Measurements from ENCODE around the gene TMEM187.

The TMEM187 gene

GRCh38 chrX:153931151-153931550 is 41.4 kb upstream of the TMEM187 start:
- TF ChIP-seq, protein P1, sequence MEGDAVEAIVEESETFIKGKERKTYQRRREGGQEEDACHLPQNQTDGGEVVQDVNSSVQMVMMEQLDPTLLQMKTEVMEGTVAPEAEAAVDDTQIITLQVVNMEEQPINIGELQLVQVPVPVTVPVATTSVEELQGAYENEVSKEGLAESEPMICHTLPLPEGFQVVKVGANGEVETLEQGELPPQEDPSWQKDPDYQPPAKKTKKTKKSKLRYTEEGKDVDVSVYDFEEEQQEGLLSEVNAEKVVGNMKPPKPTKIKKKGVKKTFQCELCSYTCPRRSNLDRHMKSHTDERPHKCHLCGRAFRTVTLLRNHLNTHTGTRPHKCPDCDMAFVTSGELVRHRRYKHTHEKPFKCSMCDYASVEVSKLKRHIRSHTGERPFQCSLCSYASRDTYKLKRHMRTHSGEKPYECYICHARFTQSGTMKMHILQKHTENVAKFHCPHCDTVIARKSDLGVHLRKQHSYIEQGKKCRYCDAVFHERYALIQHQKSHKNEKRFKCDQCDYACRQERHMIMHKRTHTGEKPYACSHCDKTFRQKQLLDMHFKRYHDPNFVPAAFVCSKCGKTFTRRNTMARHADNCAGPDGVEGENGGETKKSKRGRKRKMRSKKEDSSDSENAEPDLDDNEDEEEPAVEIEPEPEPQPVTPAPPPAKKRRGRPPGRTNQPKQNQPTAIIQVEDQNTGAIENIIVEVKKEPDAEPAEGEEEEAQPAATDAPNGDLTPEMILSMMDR (IDR thresholded peaks at IDR 0.05): no peak
- TF ChIP-seq ZFX (IDR thresholded peaks at IDR 0.05; ENCODE audit: borderline replicate concordance): no peak
- no peak overlapping the region for H3K27ac ChIP-seq

GRCh38 chrX:153931748-153932147 is 40.8 kb upstream of the TMEM187 start:
- H3K27ac ChIP-seq: no peak overlapping the region
- no peak for TF ChIP-seq ZFX (IDR thresholded peaks at IDR 0.05; ENCODE audit: borderline replicate concordance)
- TF ChIP-seq, protein P1 (IDR thresholded peaks at IDR 0.05): no peak

GRCh38 chrX:153932220-153932915 is 40.2 kb upstream of the TMEM187 start:
- TF ChIP-seq, protein P1 (IDR thresholded peaks at IDR 0.05): no peak
- TF ChIP-seq ZFX (IDR thresholded peaks at IDR 0.05; ENCODE audit: borderline replicate concordance): no peak
- no peak overlapping the region for H3K27ac ChIP-seq

- TF ChIP-seq, protein P1 (IDR thresholded peaks at IDR 0.05): no peak
- no peak for TF ChIP-seq ZFX (IDR thresholded peaks at IDR 0.05; ENCODE audit: borderline replicate concordance)
- peak overlapping the region; percentile 72 for H3K27ac ChIP-seq
These were observed 38.8 kb upstream of the TMEM187 start for GRCh38 chrX:153933748-153934147.

DNA sequence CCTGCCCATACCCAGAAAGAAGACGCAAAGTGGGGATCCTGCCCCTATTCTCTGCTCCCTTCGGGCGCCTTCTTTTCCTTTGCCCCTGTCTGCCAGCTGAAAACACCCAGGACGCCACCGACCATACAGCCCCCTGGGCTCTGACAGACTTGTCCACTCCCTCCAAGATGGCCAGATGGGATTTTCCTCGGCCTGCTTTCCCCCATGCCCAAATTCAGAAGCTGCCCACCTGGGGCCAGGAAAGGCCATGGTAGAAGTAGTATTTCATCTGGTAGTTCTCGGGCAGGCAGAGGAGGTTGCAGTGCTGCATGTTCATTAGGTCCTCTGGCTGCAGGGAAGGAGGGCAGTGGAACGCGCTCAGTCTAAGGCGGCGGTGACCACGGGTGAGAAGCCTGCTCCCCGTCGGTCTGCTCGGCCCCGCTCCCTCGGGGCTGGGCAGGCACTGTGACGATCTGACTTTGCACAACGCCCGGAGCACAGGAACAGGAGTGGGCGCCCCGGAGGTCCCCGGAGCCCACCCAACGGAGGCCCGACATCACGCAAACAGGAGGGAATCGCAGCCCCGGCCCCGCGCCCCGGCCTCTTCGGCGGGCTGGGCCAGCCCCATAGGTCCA is 38.3 kb upstream of the TMEM187 start:
- H3K27ac ChIP-seq: peak overlapping the region; percentile 72
- TF ChIP-seq, protein P1 (IDR thresholded peaks at IDR 0.05): no peak
- no peak for TF ChIP-seq ZFX (IDR thresholded peaks at IDR 0.05; ENCODE audit: borderline replicate concordance)

- TF ChIP-seq, protein P1 (IDR thresholded peaks at IDR 0.05): no peak
- no peak for TF ChIP-seq ZFX (IDR thresholded peaks at IDR 0.05; ENCODE audit: borderline replicate concordance)
- peak within 1 kb of the TSS; percentile 72 for H3K27ac ChIP-seq
These were observed 37.7 kb upstream of the TMEM187 start, which contains the start of gene NAA10 for GRCh38 chrX:153934762-153935325. Gene NAA10 (minus strand): TSS chrX:153935037. CDS start chrX:153934904, 133 bp downstream.

Data from 22Rv1 (cell line).